ENCODE measurements around the gene SEMA3E.

DNA sequence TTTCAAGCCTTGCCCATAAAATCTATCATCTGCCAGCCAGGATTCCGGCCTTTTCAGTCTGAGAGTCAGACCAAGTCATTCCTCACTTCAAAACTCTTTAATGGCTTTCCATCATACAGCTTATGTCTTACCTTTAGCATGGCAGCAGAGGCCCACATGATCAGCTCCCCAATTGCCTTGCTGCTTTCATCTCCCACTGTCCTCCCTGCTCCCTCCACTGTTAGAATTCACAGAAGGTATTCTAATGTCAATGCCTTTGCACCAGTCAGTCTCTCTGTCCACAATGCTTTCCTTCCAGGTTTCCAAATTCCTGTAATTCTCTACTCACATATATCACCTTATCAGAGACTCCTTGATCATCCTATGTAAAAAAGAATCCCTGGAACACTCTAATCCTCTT is 37.2 kb downstream of the SEMA3E start:
- no peak for TF ChIP-seq ZNF274 (IDR thresholded peaks at IDR 0.05; ENCODE audit: low read depth, low read length)
- no peak for TF ChIP-seq SUZ12 (IDR thresholded peaks at IDR 0.05; ENCODE audit: extremely low read depth, insufficient read depth, insufficient read length)
